GM03348 (cell line): ENCODE results near the gene GGTA1.
"Not testable (repeated sequence)": the region's sequence is repeated elsewhere in the genome, so short reads cannot be mapped to it uniquely, and the experiment has no call there.

ENCODE experiments used
- DNase-seq: peaks from one replicate; pipeline ENCODE4 v3.0.0; 2012; ENCODE audit warnings: low spot score

GGTA1 gene

GRCh38 chr9:121499427-121500164, at the start of gene GGTA1:
TSS of gene GGTA1 (minus strand) at chr9:121499844. CDS start at chr9:121467922, 31,922 bp downstream.
- peak; percentile 86 for DNase-seq

GRCh38 chr9:121548666-121549065, 49.0 kb upstream of the GGTA1 start:
- no peak for DNase-seq

GRCh38 chr9:121545875-121546423, 46.3 kb upstream of the GGTA1 start:
- DNase-seq: peak; percentile 97

- no peak for DNase-seq
These were observed 45.7 kb upstream of the GGTA1 start for GRCh38 chr9:121545150-121545874.

GRCh38 chr9:121542025-121542424, 42.4 kb upstream of the GGTA1 start:
- no peak for DNase-seq

GRCh38 chr9:121541256-121541655, 41.6 kb upstream of the GGTA1 start:
- no peak for DNase-seq

- no peak for DNase-seq
These were observed 38.6 kb upstream of the GGTA1 start for GRCh38 chr9:121538221-121538620.

- no peak for DNase-seq
These were observed 37.6 kb upstream of the GGTA1 start for GRCh38 chr9:121537283-121537682.

- no peak for DNase-seq
These were observed 33.2 kb upstream of the GGTA1 start for GRCh38 chr9:121532881-121533280.

- DNase-seq: peak; percentile 96
These were observed 29.8 kb upstream of the GGTA1 start for GRCh38 chr9:121529237-121529987.

- no peak for DNase-seq
These were observed 29.0 kb upstream of the GGTA1 start for GRCh38 chr9:121528642-121529041.

- no peak for DNase-seq
These were observed 27.7 kb upstream of the GGTA1 start for GRCh38 chr9:121527371-121527770.

GRCh38 chr9:121519688-121520087, 20.0 kb upstream of the GGTA1 start:
- not testable (repeated sequence) for DNase-seq

- no peak for DNase-seq
These were observed 19.0 kb upstream of the GGTA1 start for GRCh38 chr9:121518634-121519033.

- not testable (repeated sequence) for DNase-seq
These were observed 13.5 kb upstream of the GGTA1 start for GRCh38 chr9:121513166-121513565.

GRCh38 chr9:121510766-121511550, 11.3 kb upstream of the GGTA1 start:
- no peak for DNase-seq

GRCh38 chr9:121509180-121509579, 9.5 kb upstream of the GGTA1 start:
- no peak for DNase-seq

- DNase-seq: no peak
These were observed 8.8 kb upstream of the GGTA1 start for GRCh38 chr9:121508415-121508814.

GRCh38 chr9:121505903-121506735, 6.5 kb upstream of the GGTA1 start:
- DNase-seq: no peak

- DNase-seq: peak; percentile 45
These were observed 3.8 kb upstream of the GGTA1 start for GRCh38 chr9:121503444-121503843.

GRCh38 chr9:121500165-121500478, 478 bp upstream of the GGTA1 start:
- DNase-seq: peak; percentile 29
